Breast epithelium (tissue), 3 donors: Measurements from ENCODE around the gene MAP3K14.

Experiments used
- POLR2A ChIP-seq: fragments of 450-650 bp; IDR thresholded peaks from one replicate; pipeline ENCODE4 v1.6.1; 2016; ENCODE audit warnings: antibody characterized with exemption, mild to moderate bottlenecking, moderate library complexity
- POLR2AphosphoS5 ChIP-seq, 3 donors: sonication (generic); formaldehyde crosslinking; IDR thresholded peaks; one replicate each; pipeline ENCODE4 v1.6.1; 2017; ENCODE audit warnings: antibody characterized with exemption in 3 of 3
- TF ChIP-seq, protein P1 (sequence below), 3 donors: fragments of 450-650 bp; IDR thresholded peaks; one replicate each; pipeline ENCODE4 v1.5.1; 2016 to 2017; ENCODE audit warnings: antibody characterized with exemption in 3 of 3, mild to moderate bottlenecking in 3 of 3, moderate library complexity in 3 of 3

DNA sequence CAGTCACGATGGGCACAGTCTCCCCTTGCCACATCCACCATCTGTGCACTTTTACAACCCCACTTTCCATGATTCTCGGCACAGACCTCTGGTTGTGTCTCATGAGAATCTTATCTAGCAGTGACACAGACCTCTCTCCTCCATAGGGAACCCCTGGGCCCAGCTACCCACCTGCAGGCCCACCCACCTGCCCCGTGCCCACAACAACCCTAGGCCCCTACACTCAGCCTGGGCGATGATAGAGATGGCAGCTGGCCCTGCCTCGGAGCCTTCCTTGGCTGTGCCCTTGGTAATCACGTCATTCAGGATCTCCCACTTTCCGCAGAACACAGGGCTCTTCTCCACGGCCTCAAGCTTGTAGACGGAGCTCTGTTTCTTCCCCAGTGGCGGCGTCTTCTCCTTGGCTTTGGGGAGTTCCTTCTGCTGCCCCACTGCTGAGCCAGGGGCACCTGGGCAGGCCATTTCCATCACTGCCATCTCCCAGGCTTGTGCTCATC, 26.5 kb downstream of the MAP3K14 start:
- TF ChIP-seq, protein P1, sequence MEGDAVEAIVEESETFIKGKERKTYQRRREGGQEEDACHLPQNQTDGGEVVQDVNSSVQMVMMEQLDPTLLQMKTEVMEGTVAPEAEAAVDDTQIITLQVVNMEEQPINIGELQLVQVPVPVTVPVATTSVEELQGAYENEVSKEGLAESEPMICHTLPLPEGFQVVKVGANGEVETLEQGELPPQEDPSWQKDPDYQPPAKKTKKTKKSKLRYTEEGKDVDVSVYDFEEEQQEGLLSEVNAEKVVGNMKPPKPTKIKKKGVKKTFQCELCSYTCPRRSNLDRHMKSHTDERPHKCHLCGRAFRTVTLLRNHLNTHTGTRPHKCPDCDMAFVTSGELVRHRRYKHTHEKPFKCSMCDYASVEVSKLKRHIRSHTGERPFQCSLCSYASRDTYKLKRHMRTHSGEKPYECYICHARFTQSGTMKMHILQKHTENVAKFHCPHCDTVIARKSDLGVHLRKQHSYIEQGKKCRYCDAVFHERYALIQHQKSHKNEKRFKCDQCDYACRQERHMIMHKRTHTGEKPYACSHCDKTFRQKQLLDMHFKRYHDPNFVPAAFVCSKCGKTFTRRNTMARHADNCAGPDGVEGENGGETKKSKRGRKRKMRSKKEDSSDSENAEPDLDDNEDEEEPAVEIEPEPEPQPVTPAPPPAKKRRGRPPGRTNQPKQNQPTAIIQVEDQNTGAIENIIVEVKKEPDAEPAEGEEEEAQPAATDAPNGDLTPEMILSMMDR (IDR thresholded peaks at IDR 0.05), result no peak
- TF ChIP-seq POLR2AphosphoS5 (IDR thresholded peaks at IDR 0.05), result no peak
- no peak for TF ChIP-seq POLR2A
